Measurements from ENCODE around the gene RAB31.

The RAB31 gene

DNA sequence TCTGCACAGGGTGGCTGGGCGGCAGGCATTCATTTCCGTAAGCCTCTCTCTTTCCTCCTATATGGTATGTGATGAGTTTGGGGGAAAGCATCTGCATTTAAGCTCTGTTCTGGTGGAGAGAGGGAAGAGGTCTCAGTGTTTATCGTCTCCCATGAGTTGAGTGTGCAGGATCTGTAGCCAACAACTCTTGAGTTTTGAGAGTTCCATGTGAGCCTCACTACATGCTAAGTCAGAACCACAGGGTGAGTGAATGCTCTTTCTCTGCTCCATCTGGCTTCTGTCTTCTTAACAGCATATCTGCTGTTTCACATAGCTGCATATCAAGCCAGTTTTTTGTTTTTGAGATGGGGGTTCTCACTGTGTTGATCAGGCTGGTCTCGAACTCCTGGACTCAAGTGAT lies 22.7 kb downstream of the RAB31 start (continued):
- TF ChIP-seq, protein P1, sequence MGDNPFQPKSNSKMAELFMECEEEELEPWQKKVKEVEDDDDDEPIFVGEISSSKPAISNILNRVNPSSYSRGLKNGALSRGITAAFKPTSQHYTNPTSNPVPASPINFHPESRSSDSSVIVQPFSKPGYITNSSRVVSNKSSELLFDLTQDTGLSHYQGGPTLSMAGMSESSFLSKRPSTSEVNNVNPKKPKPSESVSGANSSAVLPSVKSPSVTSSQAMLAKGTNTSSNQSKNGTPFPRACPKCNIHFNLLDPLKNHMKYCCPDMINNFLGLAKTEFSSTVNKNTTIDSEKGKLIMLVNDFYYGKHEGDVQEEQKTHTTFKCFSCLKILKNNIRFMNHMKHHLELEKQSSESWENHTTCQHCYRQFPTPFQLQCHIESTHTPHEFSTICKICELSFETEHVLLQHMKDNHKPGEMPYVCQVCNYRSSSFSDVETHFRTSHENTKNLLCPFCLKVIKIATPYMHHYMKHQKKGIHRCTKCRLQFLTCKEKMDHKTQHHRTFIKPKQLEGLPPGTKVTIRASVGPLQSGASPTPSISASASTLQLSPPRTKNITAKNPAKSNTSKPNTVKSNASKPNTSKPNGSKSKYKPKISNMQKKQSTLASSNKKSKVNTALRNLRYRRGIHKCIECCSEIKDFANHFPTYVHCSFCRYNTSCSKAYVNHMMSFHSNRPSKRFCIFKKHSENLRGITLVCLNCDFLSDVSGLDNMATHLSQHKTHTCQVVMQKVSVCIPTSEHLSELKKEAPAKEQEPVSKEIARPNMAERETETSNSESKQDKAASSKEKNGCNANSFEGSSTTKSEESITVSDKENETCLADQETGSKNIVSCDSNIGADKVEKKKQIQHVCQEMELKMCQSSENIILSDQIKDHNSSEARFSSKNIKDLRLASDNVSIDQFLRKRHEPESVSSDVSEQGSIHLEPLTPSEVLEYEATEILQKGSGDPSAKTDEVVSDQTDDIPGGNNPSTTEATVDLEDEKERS (tag by site-specific recombination; IDR thresholded peaks at IDR 0.05), result no peak
- TF ChIP-seq, protein P2, sequence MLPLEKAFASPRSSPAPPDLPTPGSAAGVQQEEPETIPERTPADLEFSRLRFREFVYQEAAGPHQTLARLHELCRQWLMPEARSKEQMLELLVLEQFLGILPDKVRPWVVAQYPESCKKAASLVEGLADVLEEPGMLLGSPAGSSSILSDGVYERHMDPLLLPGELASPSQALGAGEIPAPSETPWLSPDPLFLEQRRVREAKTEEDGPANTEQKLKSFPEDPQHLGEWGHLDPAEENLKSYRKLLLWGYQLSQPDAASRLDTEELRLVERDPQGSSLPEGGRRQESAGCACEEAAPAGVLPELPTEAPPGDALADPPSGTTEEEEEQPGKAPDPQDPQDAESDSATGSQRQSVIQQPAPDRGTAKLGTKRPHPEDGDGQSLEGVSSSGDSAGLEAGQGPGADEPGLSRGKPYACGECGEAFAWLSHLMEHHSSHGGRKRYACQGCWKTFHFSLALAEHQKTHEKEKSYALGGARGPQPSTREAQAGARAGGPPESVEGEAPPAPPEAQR (tag by site-specific recombination; IDR thresholded peaks at IDR 0.05), result no peak
- TF ChIP-seq ZBTB17 (tag by site-specific recombination; IDR thresholded peaks at IDR 0.05), result no peak

DNA sequence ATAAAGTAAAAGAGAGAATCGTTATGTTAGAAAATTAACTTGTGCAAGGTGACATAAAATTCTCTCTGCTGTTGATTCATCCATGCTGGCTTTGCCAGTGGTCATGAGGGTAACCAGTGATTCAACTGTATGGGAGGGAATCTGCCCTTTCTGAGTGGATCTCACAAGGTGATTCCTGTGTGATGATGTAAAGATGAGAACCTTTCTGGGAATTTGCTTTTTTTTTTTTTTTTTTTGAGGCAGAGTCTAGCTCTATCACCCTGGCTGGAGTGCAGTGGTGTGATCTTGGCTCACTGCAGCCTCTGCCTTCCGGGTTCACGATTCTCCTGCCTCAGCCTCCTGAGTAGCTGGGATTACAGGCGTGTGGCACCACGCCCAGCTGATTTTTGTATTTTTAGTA lies 23.3 kb downstream of the RAB31 start:
- Histone ChIP-seq H3K36me3 (ENCODE audit: control insufficient read depth in 2 of 2, insufficient read depth in 1 of 2, low read length in 2 of 2) (peaks cover 0 to 15% of the 10 kb centered on the region in 2 experiments; a peak in 1 of 3 replicates), H3K4me3 (ENCODE audit: low read depth, low read length) (no peak overlapping the region), H3K4me1 (ENCODE audit: control insufficient read depth, insufficient read depth, low read length) (no peaks in the 10 kb centered on the region), H3K9me3 (ENCODE audit: control insufficient read depth, insufficient read depth, low read depth, low read length) (no peaks in the 10 kb centered on the region), H3K27ac (ENCODE audit: extremely low read depth, low read depth, low read length) (no peak overlapping the region)
- ChIA-PET CTCF (no interaction called here), POLR2A (interaction anchor here (0.6 kb wide), 1 partner anchor 782 kb away, joined by 4 read pairs; no protein-coding TSS in a partner anchor)
- TF ChIP-seq GLIS1 (tag by site-specific recombination; IDR thresholded peaks at IDR 0.05), result peak; percentile 43
- TF ChIP-seq, protein P3, sequence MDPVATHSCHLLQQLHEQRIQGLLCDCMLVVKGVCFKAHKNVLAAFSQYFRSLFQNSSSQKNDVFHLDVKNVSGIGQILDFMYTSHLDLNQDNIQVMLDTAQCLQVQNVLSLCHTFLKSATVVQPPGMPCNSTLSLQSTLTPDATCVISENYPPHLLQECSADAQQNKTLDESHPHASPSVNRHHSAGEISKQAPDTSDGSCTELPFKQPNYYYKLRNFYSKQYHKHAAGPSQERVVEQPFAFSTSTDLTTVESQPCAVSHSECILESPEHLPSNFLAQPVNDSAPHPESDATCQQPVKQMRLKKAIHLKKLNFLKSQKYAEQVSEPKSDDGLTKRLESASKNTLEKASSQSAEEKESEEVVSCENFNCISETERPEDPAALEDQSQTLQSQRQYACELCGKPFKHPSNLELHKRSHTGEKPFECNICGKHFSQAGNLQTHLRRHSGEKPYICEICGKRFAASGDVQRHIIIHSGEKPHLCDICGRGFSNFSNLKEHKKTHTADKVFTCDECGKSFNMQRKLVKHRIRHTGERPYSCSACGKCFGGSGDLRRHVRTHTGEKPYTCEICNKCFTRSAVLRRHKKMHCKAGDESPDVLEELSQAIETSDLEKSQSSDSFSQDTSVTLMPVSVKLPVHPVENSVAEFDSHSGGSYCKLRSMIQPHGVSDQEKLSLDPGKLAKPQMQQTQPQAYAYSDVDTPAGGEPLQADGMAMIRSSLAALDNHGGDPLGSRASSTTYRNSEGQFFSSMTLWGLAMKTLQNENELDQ (tag by site-specific recombination; IDR thresholded peaks at IDR 0.05; ENCODE audit: low read depth), result no peak
- TF ChIP-seq ZBTB20 (tag by site-specific recombination; IDR thresholded peaks at IDR 0.05), result no peak
- TF ChIP-seq ZNF423 (tag by site-specific recombination; IDR thresholded peaks at IDR 0.05), result no peak

DNA sequence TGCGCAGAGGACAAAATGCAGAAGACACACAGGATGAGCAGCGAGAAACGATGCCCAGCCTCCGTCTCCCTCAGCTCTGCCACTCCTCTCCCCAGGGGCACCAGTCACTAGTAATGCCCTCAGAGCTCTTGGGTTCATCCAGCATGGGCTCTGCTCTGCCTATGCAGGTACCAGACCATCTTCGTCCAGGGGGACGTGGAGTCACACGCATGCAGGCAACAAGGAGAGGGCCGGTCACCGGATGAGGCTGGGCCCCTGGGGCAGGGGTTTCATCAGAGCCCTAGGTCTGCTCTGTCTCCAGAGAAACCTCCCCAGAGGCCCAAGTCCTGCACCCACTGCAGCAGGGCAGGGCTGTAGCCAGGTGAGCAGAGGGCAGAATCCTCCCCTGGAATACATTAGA lies 23.9 kb downstream of the RAB31 start:
- peaks cover 0 to 15% of the 10 kb centered on the region in 2 experiments; a peak in 1 of 3 replicates for H3K36me3 ChIP-seq (ENCODE audit: control insufficient read depth in 2 of 2, insufficient read depth in 1 of 2, low read length in 2 of 2)
- H3K4me3 ChIP-seq (ENCODE audit: low read depth, low read length), result no peak overlapping the region
- H3K27ac ChIP-seq (ENCODE audit: extremely low read depth, low read depth, low read length), result no peak overlapping the region
- no peaks in the 10 kb centered on the region for H3K9me3 ChIP-seq (ENCODE audit: control insufficient read depth, insufficient read depth, low read depth, low read length)
- H3K4me1 ChIP-seq (ENCODE audit: control insufficient read depth, insufficient read depth, low read length), result peaks cover 5% of the 10 kb centered on the region
- POLR2A ChIA-PET, result interaction anchor here (0.6 kb wide), 1 partner anchor 783 kb away, joined by 4 read pairs; no protein-coding TSS in a partner anchor
- CTCF ChIA-PET, result no interaction called here
- TF ChIP-seq, protein P4, sequence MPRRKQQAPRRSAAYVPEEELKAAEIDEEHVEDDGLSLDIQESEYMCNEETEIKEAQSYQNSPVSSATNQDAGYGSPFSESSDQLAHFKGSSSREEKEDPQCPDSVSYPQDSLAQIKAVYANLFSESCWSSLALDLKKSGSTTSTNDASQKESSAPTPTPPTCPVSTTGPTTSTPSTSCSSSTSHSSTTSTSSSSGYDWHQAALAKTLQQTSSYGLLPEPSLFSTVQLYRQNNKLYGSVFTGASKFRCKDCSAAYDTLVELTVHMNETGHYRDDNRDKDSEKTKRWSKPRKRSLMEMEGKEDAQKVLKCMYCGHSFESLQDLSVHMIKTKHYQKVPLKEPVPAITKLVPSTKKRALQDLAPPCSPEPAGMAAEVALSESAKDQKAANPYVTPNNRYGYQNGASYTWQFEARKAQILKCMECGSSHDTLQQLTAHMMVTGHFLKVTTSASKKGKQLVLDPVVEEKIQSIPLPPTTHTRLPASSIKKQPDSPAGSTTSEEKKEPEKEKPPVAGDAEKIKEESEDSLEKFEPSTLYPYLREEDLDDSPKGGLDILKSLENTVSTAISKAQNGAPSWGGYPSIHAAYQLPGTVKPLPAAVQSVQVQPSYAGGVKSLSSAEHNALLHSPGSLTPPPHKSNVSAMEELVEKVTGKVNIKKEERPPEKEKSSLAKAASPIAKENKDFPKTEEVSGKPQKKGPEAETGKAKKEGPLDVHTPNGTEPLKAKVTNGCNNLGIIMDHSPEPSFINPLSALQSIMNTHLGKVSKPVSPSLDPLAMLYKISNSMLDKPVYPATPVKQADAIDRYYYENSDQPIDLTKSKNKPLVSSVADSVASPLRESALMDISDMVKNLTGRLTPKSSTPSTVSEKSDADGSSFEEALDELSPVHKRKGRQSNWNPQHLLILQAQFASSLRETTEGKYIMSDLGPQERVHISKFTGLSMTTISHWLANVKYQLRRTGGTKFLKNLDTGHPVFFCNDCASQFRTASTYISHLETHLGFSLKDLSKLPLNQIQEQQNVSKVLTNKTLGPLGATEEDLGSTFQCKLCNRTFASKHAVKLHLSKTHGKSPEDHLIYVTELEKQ (tag by site-specific recombination; IDR thresholded peaks at IDR 0.05; ENCODE audit: borderline replicate concordance), result no peak
- TF ChIP-seq, protein P5, sequence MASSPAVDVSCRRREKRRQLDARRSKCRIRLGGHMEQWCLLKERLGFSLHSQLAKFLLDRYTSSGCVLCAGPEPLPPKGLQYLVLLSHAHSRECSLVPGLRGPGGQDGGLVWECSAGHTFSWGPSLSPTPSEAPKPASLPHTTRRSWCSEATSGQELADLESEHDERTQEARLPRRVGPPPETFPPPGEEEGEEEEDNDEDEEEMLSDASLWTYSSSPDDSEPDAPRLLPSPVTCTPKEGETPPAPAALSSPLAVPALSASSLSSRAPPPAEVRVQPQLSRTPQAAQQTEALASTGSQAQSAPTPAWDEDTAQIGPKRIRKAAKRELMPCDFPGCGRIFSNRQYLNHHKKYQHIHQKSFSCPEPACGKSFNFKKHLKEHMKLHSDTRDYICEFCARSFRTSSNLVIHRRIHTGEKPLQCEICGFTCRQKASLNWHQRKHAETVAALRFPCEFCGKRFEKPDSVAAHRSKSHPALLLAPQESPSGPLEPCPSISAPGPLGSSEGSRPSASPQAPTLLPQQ (tag by site-specific recombination; IDR thresholded peaks at IDR 0.05), result no peak
- TF ChIP-seq ZNF664 (tag by site-specific recombination; IDR thresholded peaks at IDR 0.05) (no peak), ZNF239 (tag by site-specific recombination; IDR thresholded peaks at IDR 0.05) (no peak), BCL11B (tag by site-specific recombination; IDR thresholded peaks at IDR 0.05; ENCODE audit: low read depth) (no peak), TCF7L2 (IDR thresholded peaks at IDR 0.05; ENCODE audit: borderline replicate concordance, low read depth, low read length) (no peak)
- TF ChIP-seq, protein P6, sequence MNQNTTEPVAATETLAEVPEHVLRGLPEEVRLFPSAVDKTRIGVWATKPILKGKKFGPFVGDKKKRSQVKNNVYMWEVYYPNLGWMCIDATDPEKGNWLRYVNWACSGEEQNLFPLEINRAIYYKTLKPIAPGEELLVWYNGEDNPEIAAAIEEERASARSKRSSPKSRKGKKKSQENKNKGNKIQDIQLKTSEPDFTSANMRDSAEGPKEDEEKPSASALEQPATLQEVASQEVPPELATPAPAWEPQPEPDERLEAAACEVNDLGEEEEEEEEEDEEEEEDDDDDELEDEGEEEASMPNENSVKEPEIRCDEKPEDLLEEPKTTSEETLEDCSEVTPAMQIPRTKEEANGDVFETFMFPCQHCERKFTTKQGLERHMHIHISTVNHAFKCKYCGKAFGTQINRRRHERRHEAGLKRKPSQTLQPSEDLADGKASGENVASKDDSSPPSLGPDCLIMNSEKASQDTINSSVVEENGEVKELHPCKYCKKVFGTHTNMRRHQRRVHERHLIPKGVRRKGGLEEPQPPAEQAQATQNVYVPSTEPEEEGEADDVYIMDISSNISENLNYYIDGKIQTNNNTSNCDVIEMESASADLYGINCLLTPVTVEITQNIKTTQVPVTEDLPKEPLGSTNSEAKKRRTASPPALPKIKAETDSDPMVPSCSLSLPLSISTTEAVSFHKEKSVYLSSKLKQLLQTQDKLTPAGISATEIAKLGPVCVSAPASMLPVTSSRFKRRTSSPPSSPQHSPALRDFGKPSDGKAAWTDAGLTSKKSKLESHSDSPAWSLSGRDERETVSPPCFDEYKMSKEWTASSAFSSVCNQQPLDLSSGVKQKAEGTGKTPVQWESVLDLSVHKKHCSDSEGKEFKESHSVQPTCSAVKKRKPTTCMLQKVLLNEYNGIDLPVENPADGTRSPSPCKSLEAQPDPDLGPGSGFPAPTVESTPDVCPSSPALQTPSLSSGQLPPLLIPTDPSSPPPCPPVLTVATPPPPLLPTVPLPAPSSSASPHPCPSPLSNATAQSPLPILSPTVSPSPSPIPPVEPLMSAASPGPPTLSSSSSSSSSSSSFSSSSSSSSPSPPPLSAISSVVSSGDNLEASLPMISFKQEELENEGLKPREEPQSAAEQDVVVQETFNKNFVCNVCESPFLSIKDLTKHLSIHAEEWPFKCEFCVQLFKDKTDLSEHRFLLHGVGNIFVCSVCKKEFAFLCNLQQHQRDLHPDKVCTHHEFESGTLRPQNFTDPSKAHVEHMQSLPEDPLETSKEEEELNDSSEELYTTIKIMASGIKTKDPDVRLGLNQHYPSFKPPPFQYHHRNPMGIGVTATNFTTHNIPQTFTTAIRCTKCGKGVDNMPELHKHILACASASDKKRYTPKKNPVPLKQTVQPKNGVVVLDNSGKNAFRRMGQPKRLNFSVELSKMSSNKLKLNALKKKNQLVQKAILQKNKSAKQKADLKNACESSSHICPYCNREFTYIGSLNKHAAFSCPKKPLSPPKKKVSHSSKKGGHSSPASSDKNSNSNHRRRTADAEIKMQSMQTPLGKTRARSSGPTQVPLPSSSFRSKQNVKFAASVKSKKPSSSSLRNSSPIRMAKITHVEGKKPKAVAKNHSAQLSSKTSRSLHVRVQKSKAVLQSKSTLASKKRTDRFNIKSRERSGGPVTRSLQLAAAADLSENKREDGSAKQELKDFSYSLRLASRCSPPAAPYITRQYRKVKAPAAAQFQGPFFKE (tag by site-specific recombination; IDR thresholded peaks at IDR 0.05; ENCODE audit: borderline replicate concordance), result no peak
